Suprapubic skin (tissue), 4 donors: Measurements from ENCODE around the gene CERS6. TPM values are rescaled to one million over a fixed set of nuclear protein-coding genes. Genes with fewer than 3 reads are reported as not detected.
A peak's percentile ranks its signal among the peaks of the same experiment; 100 is the strongest.

Source experiments
- DNase-seq, 2 donors: peaks; one replicate each; pipeline ENCODE4 v3.0.0-alpha.2; 2019; ENCODE audit warnings: low spot score in 2 of 2
- H3K27ac ChIP-seq: fragments of 200-600 bp; sonication (generic); one replicate; pipeline ENCODE4 v1.5.1; 2019
- H3K27me3 ChIP-seq: fragments of 200-600 bp; sonication (generic); one replicate; pipeline ENCODE4 v1.5.1; 2019
- H3K36me3 ChIP-seq: fragments of 200-600 bp; sonication (generic); one replicate; pipeline ENCODE4 v1.5.1; 2019
- H3K4me1 ChIP-seq: fragments of 200-600 bp; sonication (generic); one replicate; pipeline ENCODE4 v1.5.1; 2019
- H3K4me3 ChIP-seq: fragments of 200-600 bp; sonication (generic); one replicate; pipeline ENCODE4 v1.5.1; 2019; ENCODE audit warnings: mild to moderate bottlenecking
- H3K9me3 ChIP-seq: fragments of 200-600 bp; sonication (generic); one replicate; pipeline ENCODE4 v1.5.1; 2019
- EP300 ChIP-seq: sonication (generic); formaldehyde crosslinking; IDR thresholded peaks from one replicate; pipeline ENCODE4 v1.6.1; 2017; ENCODE audit warnings: antibody characterized with exemption
- POLR2A ChIP-seq, 2 donors: fragments of 450-650 bp; IDR thresholded peaks; one replicate each; pipeline ENCODE4 v1.6.1; 2017; ENCODE audit warnings: antibody characterized with exemption in 2 of 2, mild to moderate bottlenecking in 2 of 2, moderate library complexity in 2 of 2
- POLR2AphosphoS5 ChIP-seq, 3 donors: sonication (generic); formaldehyde crosslinking; IDR thresholded peaks; one replicate each; pipeline ENCODE4 v1.6.1; 2017; ENCODE audit warnings: antibody characterized with exemption in 3 of 3
- WGBS: methylation state at CpG from one replicate; pipeline ENCODE4 v1.1.5; 2018; 5-methylcytosine and 5-hydroxymethylcytosine counted together
- total RNA-seq, 4 donors: library from RNA; depleted of rRNA; stranded (reverse); fragments of >200 nt; gene quantifications; one replicate each; pipeline ENCODE4 v1.1.0, GENCODE V29; 2016
- TF ChIP-seq, protein P1 (sequence below), 2 donors: fragments of 200-600 bp in 1 of 2; fragments of 450-650 bp in 1 of 2; sonication (generic) in 1 of 2; IDR thresholded peaks; one replicate each; pipeline ENCODE4 v1.5.1; 2016 to 2019; ENCODE audit warnings: antibody characterized with exemption in 2 of 2, mild to moderate bottlenecking in 1 of 2, moderate library complexity in 1 of 2

CERS6 gene
- total RNA-seq, 4 donors from 2014 or later = 68.7 to 83.3 (median 77.0) TPM

DNA sequence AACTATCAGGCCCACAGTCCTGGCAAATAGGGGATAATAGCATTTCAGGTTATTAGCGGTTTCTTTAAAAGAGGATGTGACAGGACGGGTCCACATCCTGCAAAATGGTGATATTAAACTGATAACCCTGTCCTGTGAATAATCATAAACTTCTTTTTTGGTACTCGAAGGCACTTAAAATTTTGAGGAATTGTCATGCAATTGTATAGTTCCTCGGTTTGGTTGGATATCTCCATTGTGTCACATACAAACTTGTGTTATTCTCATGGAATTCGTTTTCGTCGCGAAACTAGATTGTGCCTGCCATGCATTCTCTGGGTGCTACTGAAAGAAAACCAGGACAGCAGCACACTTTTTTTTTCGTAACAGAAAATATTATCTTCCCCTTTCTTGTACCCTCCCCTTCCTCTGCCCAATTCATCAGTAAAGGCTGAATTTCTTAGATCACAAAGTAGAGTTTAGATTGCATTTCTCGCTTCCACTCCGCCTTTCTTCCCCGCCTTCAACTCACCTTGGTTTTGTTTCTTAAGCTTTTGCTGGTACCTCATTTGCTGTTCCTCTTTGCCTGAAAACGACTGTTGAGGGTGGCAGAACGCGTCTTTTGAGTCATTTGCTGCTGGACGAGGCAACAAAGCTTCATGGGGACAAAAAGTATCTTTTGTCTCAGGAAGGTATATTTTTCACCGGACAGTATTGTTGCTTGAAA lies 1.3 kb downstream of the CERS6 start:
- Histone ChIP-seq H3K36me3 (no peaks in the 10 kb centered on the region), H3K4me3 (peak overlapping the region; percentile 72), H3K27me3 (no peaks in the 10 kb centered on the region), H3K27ac (peak overlapping the region; percentile 58), H3K9me3 (no peaks in the 10 kb centered on the region), H3K4me1 (peaks cover 10% of the 10 kb centered on the region)
- no peak for DNase-seq
- TF ChIP-seq POLR2A (IDR thresholded peaks at IDR 0.05) (no peak), POLR2AphosphoS5 (IDR thresholded peaks at IDR 0.05) (no peak), EP300 (no peak)
- TF ChIP-seq, protein P1, sequence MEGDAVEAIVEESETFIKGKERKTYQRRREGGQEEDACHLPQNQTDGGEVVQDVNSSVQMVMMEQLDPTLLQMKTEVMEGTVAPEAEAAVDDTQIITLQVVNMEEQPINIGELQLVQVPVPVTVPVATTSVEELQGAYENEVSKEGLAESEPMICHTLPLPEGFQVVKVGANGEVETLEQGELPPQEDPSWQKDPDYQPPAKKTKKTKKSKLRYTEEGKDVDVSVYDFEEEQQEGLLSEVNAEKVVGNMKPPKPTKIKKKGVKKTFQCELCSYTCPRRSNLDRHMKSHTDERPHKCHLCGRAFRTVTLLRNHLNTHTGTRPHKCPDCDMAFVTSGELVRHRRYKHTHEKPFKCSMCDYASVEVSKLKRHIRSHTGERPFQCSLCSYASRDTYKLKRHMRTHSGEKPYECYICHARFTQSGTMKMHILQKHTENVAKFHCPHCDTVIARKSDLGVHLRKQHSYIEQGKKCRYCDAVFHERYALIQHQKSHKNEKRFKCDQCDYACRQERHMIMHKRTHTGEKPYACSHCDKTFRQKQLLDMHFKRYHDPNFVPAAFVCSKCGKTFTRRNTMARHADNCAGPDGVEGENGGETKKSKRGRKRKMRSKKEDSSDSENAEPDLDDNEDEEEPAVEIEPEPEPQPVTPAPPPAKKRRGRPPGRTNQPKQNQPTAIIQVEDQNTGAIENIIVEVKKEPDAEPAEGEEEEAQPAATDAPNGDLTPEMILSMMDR (IDR thresholded peaks at IDR 0.05) = no peak
- WGBS = 23% methylated on average over 17 of the region's 17 CpGs

DNA sequence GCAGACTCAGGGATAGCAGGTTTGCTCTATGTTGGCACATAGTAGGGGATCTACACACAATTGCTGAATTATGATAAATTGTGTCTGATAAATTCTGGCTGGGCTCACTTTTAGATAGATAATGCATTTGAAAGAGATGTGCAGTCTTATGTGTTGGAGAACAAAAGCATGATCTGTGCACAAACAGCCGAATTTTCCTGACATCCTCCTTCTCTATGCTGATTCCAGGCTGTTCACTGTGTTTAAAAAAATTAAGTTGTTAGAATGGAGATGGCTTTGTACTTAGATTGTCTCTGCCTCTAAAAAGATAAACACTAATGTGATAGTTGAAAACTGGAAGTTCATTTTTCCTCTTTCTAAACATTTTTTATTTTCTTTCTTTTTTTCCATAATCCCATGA lies 2.1 kb downstream of the CERS6 start:
- Histone ChIP-seq H3K4me1 (peaks cover 10% of the 10 kb centered on the region), H3K27ac (no peak overlapping the region), H3K36me3 (no peaks in the 10 kb centered on the region), H3K4me3 (peak overlapping the region; percentile 72), H3K9me3 (no peaks in the 10 kb centered on the region), H3K27me3 (no peaks in the 10 kb centered on the region)
- WGBS = 42% methylated on average over 1 of the region's 1 CpG
- DNase-seq = no peak
- TF ChIP-seq EP300 = no peak
- no peak for TF ChIP-seq POLR2AphosphoS5 (IDR thresholded peaks at IDR 0.05)
- TF ChIP-seq, protein P1 (IDR thresholded peaks at IDR 0.05) = no peak
- no peak for TF ChIP-seq POLR2A (IDR thresholded peaks at IDR 0.05)

DNA sequence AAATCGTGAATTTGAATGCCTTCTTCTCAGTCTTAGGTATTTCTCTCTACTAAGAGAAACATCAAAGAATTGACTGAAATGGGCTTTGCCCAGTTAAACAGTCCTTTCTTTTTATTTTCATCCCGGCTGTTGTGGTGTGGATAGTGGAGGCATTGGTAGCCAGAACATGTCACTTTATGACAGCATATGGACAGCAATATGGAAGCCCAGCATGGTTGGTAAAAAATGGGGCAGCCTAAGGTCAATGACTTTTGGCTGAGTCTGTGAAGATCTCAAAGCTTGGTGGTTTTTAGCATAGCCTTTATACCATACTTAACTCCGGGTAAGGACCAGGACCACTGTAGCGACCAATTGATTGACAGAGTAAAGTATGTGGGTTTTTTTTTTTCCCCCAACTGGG lies 3.2 kb downstream of the CERS6 start:
- Histone ChIP-seq H3K4me1 (peaks cover 10% of the 10 kb centered on the region), H3K27ac (no peak overlapping the region), H3K27me3 (no peaks in the 10 kb centered on the region), H3K4me3 (no peak overlapping the region), H3K36me3 (no peaks in the 10 kb centered on the region), H3K9me3 (no peaks in the 10 kb centered on the region)
- DNase-seq = no peak
- TF ChIP-seq, protein P1 (IDR thresholded peaks at IDR 0.05) = no peak
- TF ChIP-seq POLR2AphosphoS5 (IDR thresholded peaks at IDR 0.05) (no peak), EP300 (no peak), POLR2A (IDR thresholded peaks at IDR 0.05) (no peak)
- 90% methylated on average over 4 of the region's 4 CpGs for WGBS

DNA sequence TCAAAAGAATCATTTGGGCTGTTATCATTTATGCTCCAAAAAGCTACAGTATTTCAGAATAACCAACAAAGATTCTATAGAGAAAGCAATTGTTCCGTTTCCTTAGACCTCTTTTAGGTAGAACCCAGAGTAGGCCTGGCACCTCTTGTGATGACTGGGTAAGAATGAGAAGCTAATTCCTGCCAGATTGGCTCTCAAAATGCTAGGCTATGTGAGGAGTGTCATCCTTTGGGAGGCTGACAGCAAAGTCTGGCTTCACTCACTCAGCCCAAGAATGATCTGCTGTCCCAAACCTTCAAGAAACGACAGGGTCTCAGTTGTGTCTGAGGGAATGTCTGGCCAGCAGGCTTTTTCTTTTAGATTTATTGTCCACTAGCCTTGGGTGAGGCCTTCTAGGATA lies 4.5 kb downstream of the CERS6 start:
- WGBS = 38% methylated on average over 2 of the region's 2 CpGs
- Histone ChIP-seq H3K4me1 (peaks cover 8% of the 10 kb centered on the region), H3K4me3 (no peak overlapping the region), H3K36me3 (no peaks in the 10 kb centered on the region), H3K27ac (no peak overlapping the region), H3K9me3 (no peaks in the 10 kb centered on the region), H3K27me3 (no peaks in the 10 kb centered on the region)
- no peak for TF ChIP-seq POLR2AphosphoS5 (IDR thresholded peaks at IDR 0.05)
- no peak for TF ChIP-seq POLR2A (IDR thresholded peaks at IDR 0.05)
- TF ChIP-seq EP300 = no peak
- TF ChIP-seq, protein P1 (IDR thresholded peaks at IDR 0.05) = no peak
- no peak for DNase-seq

DNA sequence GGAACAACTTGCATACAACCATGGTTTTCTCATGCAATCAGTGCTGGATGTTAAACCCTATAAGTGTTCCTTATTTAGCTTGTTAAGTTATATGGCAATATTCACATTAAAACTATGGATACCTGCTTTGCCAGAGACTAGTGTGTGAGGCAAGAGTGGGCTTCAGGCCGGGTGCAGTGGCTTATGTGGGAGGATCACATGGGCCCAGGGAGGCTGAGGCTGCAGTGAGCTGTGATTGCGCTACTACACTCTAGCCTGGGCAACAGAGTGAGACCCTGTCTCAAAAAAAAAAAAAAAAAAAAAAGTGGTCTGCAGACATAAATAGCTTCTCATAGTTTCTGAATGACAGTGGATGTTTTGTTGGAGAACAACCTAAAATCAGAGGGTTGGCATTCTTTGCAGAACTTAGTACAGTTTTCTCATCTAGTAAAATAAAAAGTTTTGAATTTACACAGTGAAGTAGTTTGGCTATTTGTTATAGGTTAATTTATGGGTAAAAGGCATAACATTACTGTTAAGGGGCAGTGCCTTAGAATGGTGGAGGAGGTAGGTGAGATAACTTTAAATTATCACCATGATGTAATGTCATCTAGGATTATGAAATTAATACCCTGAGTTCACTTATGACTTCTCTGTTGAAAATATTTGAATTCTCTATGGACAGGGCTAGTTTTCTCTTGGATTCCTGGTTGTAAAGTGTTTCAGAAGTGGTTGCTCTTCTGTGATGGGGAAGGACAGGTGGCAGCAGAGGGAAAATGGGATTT lies 5.3 kb downstream of the CERS6 start:
- 86% methylated on average over 2 of the region's 2 CpGs for WGBS
- Histone ChIP-seq H3K9me3 (no peaks in the 10 kb centered on the region), H3K4me3 (no peak overlapping the region), H3K4me1 (peaks cover 11% of the 10 kb centered on the region), H3K36me3 (no peaks in the 10 kb centered on the region), H3K27ac (no peak overlapping the region), H3K27me3 (no peaks in the 10 kb centered on the region)
- DNase-seq = no peak
- TF ChIP-seq EP300 = no peak
- TF ChIP-seq, protein P1 (IDR thresholded peaks at IDR 0.05) = no peak
